ENCODE measurements around the gene NSFL1C. TPM values are rescaled to one million over a fixed set of nuclear protein-coding genes. Genes with fewer than 3 reads are reported as not detected.

Gene NSFL1C
- total and polyA plus RNA-seq, 2 of the 4 experiments (the other 2 are of a cell fraction): 33.0 to 40.3 TPM

DNA sequence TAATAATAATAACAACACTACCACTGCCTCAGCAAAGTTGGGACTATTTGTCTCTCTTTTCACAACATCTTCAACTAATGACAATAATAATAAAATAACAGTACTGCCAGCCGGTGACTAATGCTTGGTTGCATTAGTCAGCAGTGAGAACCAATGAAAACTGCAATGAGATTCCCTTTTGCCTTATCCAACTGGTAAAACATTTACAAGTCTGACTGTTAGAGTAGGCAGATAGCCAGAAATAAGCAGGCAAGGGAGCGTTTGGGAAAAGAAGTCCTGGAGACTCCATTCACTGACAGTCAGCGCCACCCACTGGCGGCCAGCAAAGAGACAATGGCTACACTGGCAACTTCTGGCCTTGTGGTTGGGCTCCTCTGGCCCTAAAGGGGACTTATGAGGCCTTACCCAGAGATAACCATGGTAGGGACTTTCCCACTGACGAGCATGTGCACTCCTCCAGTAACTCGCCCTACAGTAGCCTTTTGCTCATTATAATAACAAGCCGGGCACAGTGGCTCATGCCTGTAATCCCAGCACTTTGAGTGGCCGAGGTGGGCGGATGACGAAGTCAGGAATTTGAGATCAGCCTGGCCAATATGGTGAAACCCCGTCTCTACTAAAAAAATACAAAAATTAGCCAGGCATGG lies 3.4 kb upstream of the NSFL1C start (continued):
- TF ChIP-seq CTCF (conservative IDR thresholded peaks at IDR 0.05; ENCODE audit: low read depth, low read length): peak; percentile 96

DNA sequence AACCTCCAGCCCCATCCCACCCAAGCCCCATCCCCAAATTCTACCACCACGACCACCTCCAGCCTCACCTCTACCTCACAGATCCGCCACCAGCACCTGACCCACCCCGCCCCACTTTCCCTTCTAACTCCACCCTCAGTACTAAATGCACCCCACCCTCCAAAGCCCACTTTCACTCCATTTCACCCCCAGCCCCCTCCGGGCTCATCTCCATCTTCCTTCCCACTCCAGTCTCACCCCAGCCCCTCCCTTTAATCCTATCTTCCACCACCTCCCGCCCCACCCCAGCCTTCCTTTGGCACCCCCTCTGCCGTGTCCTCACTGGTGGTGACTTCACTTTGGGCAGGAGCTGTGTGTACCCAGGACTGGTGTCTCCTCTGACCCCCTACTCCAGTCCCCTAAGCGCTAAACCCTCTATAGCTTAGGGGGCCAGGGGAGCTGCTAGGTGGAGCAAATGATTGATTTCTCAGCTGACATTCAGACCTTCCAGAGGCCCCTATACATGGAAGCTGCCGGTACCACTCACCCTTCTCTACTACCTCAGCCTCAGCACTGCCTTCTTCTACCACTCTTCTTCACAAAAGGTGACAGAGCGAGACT lies 2.8 kb upstream of the NSFL1C start:
- H2BK120ac ChIP-seq (ENCODE audit: low read depth, low read length): no peak overlapping the region; the same call in 1 of the 2 replicates
- H4K8ac ChIP-seq (ENCODE audit: low read depth in 2 of 2, low read length in 2 of 2): peak overlapping the region in 1 of 2 experiments; percentile 7; a peak in 1 of 4 replicates
- peaks cover 2% of the 10 kb centered on the region; the same call in 1 of the 2 replicates for H3K27me3 ChIP-seq (ENCODE audit: control insufficient read depth, insufficient read depth, low read length)
- H3K79me1 ChIP-seq (ENCODE audit: low read depth in 1 of 2, low read length in 2 of 2): peaks cover 18 to 23% of the 10 kb centered on the region in 2 experiments
- no peak overlapping the region for H3K23ac ChIP-seq (ENCODE audit: low read depth, low read length)
- peak overlapping the region; percentile 7; the same call in 1 of the 2 replicates for H4K91ac ChIP-seq (ENCODE audit: insufficient read depth, low read depth, low read length)
- intact Hi-C loops (cut with micrococcal nuclease) (no loop called here), dilution Hi-C loops (cut with HindIII; ENCODE audit: low sequenced_read_pairs, unreplicated experiment) (no loop called here), in situ Hi-C loops (cut with MboI; ENCODE audit: low sequenced_read_pairs) (no loop called here)
- H3K9me3 ChIP-seq (ENCODE audit: control insufficient read depth, insufficient read depth, low read length): no peaks in the 10 kb centered on the region
- peaks cover 12% of the 10 kb centered on the region for H3K4me1 ChIP-seq (ENCODE audit: control insufficient read depth, insufficient read depth, low read length)
- H3K9ac ChIP-seq (ENCODE audit: low read depth, low read length): no peak overlapping the region
- DNase-seq: no peak
- BruUV-seq (replicated peaks): no TSS peak
- H3K14ac ChIP-seq (replicated peaks; ENCODE audit: low read depth, low read length): no peak overlapping the region
- POLR2A ChIA-PET (ENCODE audit: unreplicated experiment): no interaction called here
- 0 out of 2 replicates have a peak overlapping the region, but pooled peaks have one; percentile 0 for H3K18ac ChIP-seq (ENCODE audit: low read depth, low read length)
- WGBS, 2 experiments (ENCODE audit: extremely low coverage in 2 of 2, insufficient read length in 1 of 2): 74% methylated on average over 6 of the region's 9 CpGs; no CpG with 5 or more reads in 1 of the 2 experiments
- H3K56ac ChIP-seq (ENCODE audit: extremely low read depth, insufficient read depth, low read length): no peak overlapping the region
- H3K4ac ChIP-seq (ENCODE audit: low read depth, low read length): 0 out of 2 replicates have a peak overlapping the region, but pooled peaks have one; percentile 7
- CTCF ChIA-PET: interaction anchor here (0.7 kb wide), 1 partner anchor 35 kb away, joined by 3 read pairs; no protein-coding TSS in a partner anchor
- H3K27ac ChIP-seq (ENCODE audit: insufficient read depth, low read length): peak overlapping the region; percentile 29; the same call in 1 of the 2 replicates
- H2BK20ac ChIP-seq (ENCODE audit: low read depth, low read length): no peak overlapping the region
- no peaks in the 10 kb centered on the region for H3K36me3 ChIP-seq (ENCODE audit: control insufficient read depth, insufficient read depth, low read length)
- H4K5ac ChIP-seq (ENCODE audit: low read depth, low read length): no peak overlapping the region
- H2AFZ ChIP-seq (replicated peaks; ENCODE audit: low read length, poor library complexity): peak overlapping the region; percentile 28
- H3K9me1 ChIP-seq (ENCODE audit: insufficient read depth, low read length): peaks cover 10% of the 10 kb centered on the region
- peak overlapping the region; percentile 55 for H2BK5ac ChIP-seq (ENCODE audit: low read depth, low read length, poor library complexity, severe bottlenecking)
- H4K20me1 ChIP-seq (ENCODE audit: insufficient read depth, low read length): peaks cover 16% of the 10 kb centered on the region
- 0 out of 2 replicates have a peak overlapping the region, but pooled peaks have one; percentile 44 for H2AK5ac ChIP-seq (ENCODE audit: low read depth, low read length)
- no peak overlapping the region for H3K4me3 ChIP-seq (ENCODE audit: insufficient read depth, low read depth, low read length)
- H3K4me2 ChIP-seq (ENCODE audit: low read depth, low read length): peak overlapping the region; percentile 12; the same call in 1 of the 2 replicates
- no peak overlapping the region for H2AK9ac ChIP-seq (replicated peaks; ENCODE audit: low read depth, low read length, poor library complexity)
- no peak for ATAC-seq (ENCODE audit: low read depth)
- peak overlapping the region; percentile 7; the same call in 1 of the 3 replicates for H2BK15ac ChIP-seq (ENCODE audit: low read depth, low read length)
- TF ChIP-seq FOS (IDR thresholded peaks at IDR 0.05; ENCODE audit: low read depth, low read length) (no peak), BHLHE40 (IDR thresholded peaks at IDR 0.05; ENCODE audit: low read depth, low read length) (no peak), CHD1 (IDR thresholded peaks at IDR 0.05; ENCODE audit: low read depth, low read length) (no peak), RAD21 (IDR thresholded peaks at IDR 0.05; ENCODE audit: low read length) (no peak), RCOR1 (IDR thresholded peaks at IDR 0.05; ENCODE audit: insufficient replicate concordance, low read length) (no peak), MAZ (IDR thresholded peaks at IDR 0.05; ENCODE audit: borderline replicate concordance, low read depth, low read length) (no peak), CEBPB (IDR thresholded peaks at IDR 0.05; ENCODE audit: low read depth, low read length) (no peak), POLR2A (IDR thresholded peaks at IDR 0.05; ENCODE audit: low read depth, low read length) (no peak), CTCF (conservative IDR thresholded peaks at IDR 0.05; ENCODE audit: low read depth, low read length) (no peak), NFE2L2 (IDR thresholded peaks at IDR 0.05; ENCODE audit: low read depth, low read length) (no peak), MXI1 (IDR thresholded peaks at IDR 0.05; ENCODE audit: borderline replicate concordance, low read depth, low read length) (no peak)
